ENCODE results near the gene JAK1. TPM values are rescaled to one million over a fixed set of nuclear protein-coding genes. Genes with fewer than 3 reads are reported as not detected.

Gene JAK1
- total and polyA plus RNA-seq, 10 of the 15 experiments (the other 5 are each of a cell fraction or from before 2014, with no cell fraction given) = 9.6 to 45.5 (median 35.7) TPM

DNA sequence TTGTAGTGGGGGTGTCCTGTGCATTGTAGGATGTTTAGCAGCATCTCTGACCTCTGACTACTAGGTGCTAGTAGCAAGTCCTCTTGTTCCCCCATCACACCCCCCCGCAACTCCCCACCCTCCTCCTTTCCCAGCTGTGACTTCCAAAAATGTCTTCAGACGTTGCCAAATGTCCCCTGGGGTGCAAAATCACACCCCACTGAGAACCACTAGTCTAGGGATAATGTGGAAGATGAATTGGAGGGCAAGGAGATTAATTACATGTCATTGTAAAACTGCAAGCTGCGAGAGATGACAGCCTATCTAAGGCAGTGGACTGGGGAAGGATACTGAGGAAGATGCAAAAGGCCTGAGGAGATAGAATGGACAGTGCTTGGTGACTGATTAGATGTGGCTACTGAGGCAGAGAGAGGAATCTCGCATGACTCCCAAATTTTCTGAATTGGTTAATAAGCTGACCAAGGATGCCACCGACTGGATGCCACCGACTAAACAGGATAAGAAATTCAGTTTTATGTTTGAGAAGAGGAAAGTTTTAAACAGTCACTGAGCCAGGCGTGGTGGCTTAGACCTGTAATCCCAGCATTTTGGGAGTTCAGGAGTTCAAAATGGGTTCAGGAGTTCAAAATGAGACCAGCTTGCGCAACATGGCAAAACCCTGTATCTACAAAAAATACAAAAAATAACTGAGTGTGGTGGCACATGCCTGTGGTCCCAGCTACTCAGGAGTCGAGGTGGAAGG, 3.1 kb upstream of the JAK1 start:
- ChIA-PET CTCF (no interaction called here), SMC1A (ENCODE audit: uncharacterized antibody, unreplicated experiment) (no interaction called here), RAD21 (ENCODE audit: unreplicated experiment) (interaction anchor here (1.1 kb wide), 1 partner anchor 9 kb away, joined by 4 read pairs; no protein-coding TSS in a partner anchor), POLR2A (interaction anchor here (0.7 kb wide), 1 partner anchor 118 kb away, joined by 3 read pairs; no protein-coding TSS in a partner anchor)
- Histone ChIP-seq H3K27me3 (replicated peaks in 1 of 2; ENCODE audit: control insufficient read depth in 2 of 2, insufficient read depth in 2 of 2, low read length in 1 of 2) (no peaks in the 10 kb centered on the region), H3K4me3 (no peak overlapping the region), H3K79me2 (ENCODE audit: control insufficient read depth, insufficient read depth, low read length) (peaks cover 18% of the 10 kb centered on the region), H3K4me1 (ENCODE audit: control insufficient read depth, insufficient read depth, low read length) (peaks cover 11% of the 10 kb centered on the region), H3K4me2 (ENCODE audit: control insufficient read depth, insufficient read depth) (no peak overlapping the region), H3K36me3 (ENCODE audit: control insufficient read depth in 2 of 2, insufficient read depth in 2 of 2, low read length in 1 of 2) (no peaks in the 10 kb centered on the region), H3K9me3 (replicated peaks; ENCODE audit: control insufficient read depth, insufficient read depth, low read length) (no peaks in the 10 kb centered on the region), H2AFZ (ENCODE audit: control insufficient read depth, low read depth, low read length) (no peak overlapping the region), H4K20me1 (ENCODE audit: control insufficient read depth, insufficient read depth) (no peaks in the 10 kb centered on the region), H3K27ac (ENCODE audit: control insufficient read depth, insufficient read depth) (no peak overlapping the region), H3K9ac (ENCODE audit: control insufficient read depth, insufficient read depth, low read length) (no peak overlapping the region)
- in situ Hi-C loops (cut with MboI) (no loop called here), intact Hi-C loops (cut with micrococcal nuclease; ENCODE audit: unreplicated experiment) (loop anchor here (10.0 kb wide), 1 partner anchor 1315 kb away; no protein-coding TSS in a partner anchor)
- no peak for DNase-seq (ENCODE audit: low read depth, low spot score)
- FAIRE-seq = no peak
- no peak for ATAC-seq
- no TSS peak for BruUV-seq (replicated peaks)
- 53% methylated on average over 9 of the region's 9 CpGs for WGBS (ENCODE audit: insufficient coverage, insufficient replicate concordance, low lambda C conversion rate, missing lambda C conversion rate)
- TF ChIP-seq, protein P1, sequence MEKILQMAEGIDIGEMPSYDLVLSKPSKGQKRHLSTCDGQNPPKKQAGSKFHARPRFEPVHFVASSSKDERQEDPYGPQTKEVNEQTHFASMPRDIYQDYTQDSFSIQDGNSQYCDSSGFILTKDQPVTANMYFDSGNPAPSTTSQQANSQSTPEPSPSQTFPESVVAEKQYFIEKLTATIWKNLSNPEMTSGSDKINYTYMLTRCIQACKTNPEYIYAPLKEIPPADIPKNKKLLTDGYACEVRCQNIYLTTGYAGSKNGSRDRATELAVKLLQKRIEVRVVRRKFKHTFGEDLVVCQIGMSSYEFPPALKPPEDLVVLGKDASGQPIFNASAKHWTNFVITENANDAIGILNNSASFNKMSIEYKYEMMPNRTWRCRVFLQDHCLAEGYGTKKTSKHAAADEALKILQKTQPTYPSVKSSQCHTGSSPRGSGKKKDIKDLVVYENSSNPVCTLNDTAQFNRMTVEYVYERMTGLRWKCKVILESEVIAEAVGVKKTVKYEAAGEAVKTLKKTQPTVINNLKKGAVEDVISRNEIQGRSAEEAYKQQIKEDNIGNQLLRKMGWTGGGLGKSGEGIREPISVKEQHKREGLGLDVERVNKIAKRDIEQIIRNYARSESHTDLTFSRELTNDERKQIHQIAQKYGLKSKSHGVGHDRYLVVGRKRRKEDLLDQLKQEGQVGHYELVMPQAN (conservative IDR thresholded peaks at IDR 0.05) = no peak
- TF ChIP-seq JUND (IDR thresholded peaks at IDR 0.05; ENCODE audit: low read depth, low read length) (no peak), DPF2 (IDR thresholded peaks at IDR 0.05) (no peak), NFYB (IDR thresholded peaks at IDR 0.05; ENCODE audit: insufficient read depth, low read depth, low read length) (no peak), KAT2A (conservative IDR thresholded peaks at IDR 0.05; ENCODE audit: control insufficient read depth, low read depth, low read length) (no peak), ZBED1 (IDR thresholded peaks at IDR 0.05; ENCODE audit: borderline replicate concordance) (no peak), BACH1 (IDR thresholded peaks at IDR 0.05; ENCODE audit: borderline replicate concordance) (no peak), RFX5 (IDR thresholded peaks at IDR 0.05; ENCODE audit: low read depth, low read length) (no peak), HDAC2 (IDR thresholded peaks at IDR 0.05) (no peak), RUNX3 (IDR thresholded peaks at IDR 0.05; ENCODE audit: low read length) (no peak)
- TF ChIP-seq, protein P2, sequence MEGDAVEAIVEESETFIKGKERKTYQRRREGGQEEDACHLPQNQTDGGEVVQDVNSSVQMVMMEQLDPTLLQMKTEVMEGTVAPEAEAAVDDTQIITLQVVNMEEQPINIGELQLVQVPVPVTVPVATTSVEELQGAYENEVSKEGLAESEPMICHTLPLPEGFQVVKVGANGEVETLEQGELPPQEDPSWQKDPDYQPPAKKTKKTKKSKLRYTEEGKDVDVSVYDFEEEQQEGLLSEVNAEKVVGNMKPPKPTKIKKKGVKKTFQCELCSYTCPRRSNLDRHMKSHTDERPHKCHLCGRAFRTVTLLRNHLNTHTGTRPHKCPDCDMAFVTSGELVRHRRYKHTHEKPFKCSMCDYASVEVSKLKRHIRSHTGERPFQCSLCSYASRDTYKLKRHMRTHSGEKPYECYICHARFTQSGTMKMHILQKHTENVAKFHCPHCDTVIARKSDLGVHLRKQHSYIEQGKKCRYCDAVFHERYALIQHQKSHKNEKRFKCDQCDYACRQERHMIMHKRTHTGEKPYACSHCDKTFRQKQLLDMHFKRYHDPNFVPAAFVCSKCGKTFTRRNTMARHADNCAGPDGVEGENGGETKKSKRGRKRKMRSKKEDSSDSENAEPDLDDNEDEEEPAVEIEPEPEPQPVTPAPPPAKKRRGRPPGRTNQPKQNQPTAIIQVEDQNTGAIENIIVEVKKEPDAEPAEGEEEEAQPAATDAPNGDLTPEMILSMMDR (IDR thresholded peaks at IDR 0.05 in 2 of 3, conservative IDR thresholded peaks at IDR 0.05 in 1 of 3; ENCODE audit: control insufficient read depth in 2 of 3, extremely low read depth in 1 of 3, insufficient read depth in 1 of 3, low read depth in 3 of 3, low read length in 3 of 3) = no peak
- TF ChIP-seq, protein P3, sequence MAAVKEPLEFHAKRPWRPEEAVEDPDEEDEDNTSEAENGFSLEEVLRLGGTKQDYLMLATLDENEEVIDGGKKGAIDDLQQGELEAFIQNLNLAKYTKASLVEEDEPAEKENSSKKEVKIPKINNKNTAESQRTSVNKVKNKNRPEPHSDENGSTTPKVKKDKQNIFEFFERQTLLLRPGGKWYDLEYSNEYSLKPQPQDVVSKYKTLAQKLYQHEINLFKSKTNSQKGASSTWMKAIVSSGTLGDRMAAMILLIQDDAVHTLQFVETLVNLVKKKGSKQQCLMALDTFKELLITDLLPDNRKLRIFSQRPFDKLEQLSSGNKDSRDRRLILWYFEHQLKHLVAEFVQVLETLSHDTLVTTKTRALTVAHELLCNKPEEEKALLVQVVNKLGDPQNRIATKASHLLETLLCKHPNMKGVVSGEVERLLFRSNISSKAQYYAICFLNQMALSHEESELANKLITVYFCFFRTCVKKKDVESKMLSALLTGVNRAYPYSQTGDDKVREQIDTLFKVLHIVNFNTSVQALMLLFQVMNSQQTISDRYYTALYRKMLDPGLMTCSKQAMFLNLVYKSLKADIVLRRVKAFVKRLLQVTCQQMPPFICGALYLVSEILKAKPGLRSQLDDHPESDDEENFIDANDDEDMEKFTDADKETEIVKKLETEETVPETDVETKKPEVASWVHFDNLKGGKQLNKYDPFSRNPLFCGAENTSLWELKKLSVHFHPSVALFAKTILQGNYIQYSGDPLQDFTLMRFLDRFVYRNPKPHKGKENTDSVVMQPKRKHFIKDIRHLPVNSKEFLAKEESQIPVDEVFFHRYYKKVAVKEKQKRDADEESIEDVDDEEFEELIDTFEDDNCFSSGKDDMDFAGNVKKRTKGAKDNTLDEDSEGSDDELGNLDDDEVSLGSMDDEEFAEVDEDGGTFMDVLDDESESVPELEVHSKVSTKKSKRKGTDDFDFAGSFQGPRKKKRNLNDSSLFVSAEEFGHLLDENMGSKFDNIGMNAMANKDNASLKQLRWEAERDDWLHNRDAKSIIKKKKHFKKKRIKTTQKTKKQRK (IDR thresholded peaks at IDR 0.05; ENCODE audit: low read depth, low read length) = no peak
- TF ChIP-seq, protein P4, sequence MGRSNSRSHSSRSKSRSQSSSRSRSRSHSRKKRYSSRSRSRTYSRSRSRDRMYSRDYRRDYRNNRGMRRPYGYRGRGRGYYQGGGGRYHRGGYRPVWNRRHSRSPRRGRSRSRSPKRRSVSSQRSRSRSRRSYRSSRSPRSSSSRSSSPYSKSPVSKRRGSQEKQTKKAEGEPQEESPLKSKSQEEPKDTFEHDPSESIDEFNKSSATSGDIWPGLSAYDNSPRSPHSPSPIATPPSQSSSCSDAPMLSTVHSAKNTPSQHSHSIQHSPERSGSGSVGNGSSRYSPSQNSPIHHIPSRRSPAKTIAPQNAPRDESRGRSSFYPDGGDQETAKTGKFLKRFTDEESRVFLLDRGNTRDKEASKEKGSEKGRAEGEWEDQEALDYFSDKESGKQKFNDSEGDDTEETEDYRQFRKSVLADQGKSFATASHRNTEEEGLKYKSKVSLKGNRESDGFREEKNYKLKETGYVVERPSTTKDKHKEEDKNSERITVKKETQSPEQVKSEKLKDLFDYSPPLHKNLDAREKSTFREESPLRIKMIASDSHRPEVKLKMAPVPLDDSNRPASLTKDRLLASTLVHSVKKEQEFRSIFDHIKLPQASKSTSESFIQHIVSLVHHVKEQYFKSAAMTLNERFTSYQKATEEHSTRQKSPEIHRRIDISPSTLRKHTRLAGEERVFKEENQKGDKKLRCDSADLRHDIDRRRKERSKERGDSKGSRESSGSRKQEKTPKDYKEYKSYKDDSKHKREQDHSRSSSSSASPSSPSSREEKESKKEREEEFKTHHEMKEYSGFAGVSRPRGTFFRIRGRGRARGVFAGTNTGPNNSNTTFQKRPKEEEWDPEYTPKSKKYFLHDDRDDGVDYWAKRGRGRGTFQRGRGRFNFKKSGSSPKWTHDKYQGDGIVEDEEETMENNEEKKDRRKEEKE (IDR thresholded peaks at IDR 0.05) = no peak
